Esophagus muscularis mucosa (tissue), 4 donors: ENCODE data around the gene ETV6.

Source experiments
- EP300 ChIP-seq: sonication (generic); formaldehyde crosslinking; IDR thresholded peaks from one replicate; pipeline ENCODE4 v1.6.1; 2017; ENCODE audit warnings: antibody characterized with exemption
- POLR2A ChIP-seq: fragments of 450-650 bp; IDR thresholded peaks from one replicate; pipeline ENCODE4 v1.6.1; 2017; ENCODE audit warnings: antibody characterized with exemption, moderate library complexity, mild to moderate bottlenecking, low read depth
- POLR2AphosphoS5 ChIP-seq, 2 donors: sonication (generic); formaldehyde crosslinking; IDR thresholded peaks; one replicate each; pipeline ENCODE4 v1.6.1; 2017; ENCODE audit warnings: antibody characterized with exemption in 2 of 2
- TF ChIP-seq, protein P1 (sequence below), 3 experiments: fragments of 200-600 bp in 2 of 3; fragments of 450-650 bp in 1 of 3; sonication (generic) in 2 of 3; IDR thresholded peaks; one replicate each; pipeline ENCODE4 v1.5.1; 2017 to 2019; ENCODE audit warnings: antibody characterized with exemption in 3 of 3, mild to moderate bottlenecking in 2 of 3, moderate library complexity in 1 of 3

DNA sequence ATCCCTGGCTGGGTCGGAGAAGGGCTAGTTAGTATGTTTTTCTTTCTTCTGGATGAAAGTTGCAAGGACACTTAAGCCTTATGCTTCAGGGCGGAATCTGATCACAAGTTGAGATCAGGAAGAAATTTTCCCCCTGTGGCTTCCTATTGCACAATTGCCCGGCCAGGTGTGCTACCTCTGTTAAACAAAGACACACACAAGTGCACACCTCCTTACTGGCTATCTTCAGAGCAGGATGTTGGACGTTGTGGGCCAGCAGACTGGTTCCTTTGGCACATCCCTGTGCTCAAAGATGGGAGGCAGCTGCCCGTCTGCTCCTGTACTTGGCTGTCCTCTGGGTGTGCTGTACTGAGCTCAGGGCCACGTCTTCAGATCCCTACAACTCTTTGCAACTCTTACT, 19.1 kb downstream of the ETV6 start:
- TF ChIP-seq, protein P1, sequence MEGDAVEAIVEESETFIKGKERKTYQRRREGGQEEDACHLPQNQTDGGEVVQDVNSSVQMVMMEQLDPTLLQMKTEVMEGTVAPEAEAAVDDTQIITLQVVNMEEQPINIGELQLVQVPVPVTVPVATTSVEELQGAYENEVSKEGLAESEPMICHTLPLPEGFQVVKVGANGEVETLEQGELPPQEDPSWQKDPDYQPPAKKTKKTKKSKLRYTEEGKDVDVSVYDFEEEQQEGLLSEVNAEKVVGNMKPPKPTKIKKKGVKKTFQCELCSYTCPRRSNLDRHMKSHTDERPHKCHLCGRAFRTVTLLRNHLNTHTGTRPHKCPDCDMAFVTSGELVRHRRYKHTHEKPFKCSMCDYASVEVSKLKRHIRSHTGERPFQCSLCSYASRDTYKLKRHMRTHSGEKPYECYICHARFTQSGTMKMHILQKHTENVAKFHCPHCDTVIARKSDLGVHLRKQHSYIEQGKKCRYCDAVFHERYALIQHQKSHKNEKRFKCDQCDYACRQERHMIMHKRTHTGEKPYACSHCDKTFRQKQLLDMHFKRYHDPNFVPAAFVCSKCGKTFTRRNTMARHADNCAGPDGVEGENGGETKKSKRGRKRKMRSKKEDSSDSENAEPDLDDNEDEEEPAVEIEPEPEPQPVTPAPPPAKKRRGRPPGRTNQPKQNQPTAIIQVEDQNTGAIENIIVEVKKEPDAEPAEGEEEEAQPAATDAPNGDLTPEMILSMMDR (IDR thresholded peaks at IDR 0.05) = no peak
- no peak for TF ChIP-seq EP300
- no peak for TF ChIP-seq POLR2AphosphoS5 (IDR thresholded peaks at IDR 0.05)
- no peak for TF ChIP-seq POLR2A
